ENCODE measurements around the gene EMC10. TPM values are rescaled to one million over a fixed set of nuclear protein-coding genes. Genes with fewer than 3 reads are reported as not detected.
A peak's percentile ranks its signal among the peaks of the same experiment; 100 is the strongest.

EMC10 gene
- total and polyA plus RNA-seq, 2 experiments from 2014 or later = 35.6 to 160 TPM

- H3K9me2 ChIP-seq (replicated peaks; ENCODE audit: insufficient read depth) = no peaks in the 10 kb centered on the region
- no peak overlapping the region for H3K4me2 ChIP-seq
- peaks cover 5% of the 10 kb centered on the region for H4K20me1 ChIP-seq (ENCODE audit: insufficient read depth, poor library complexity, severe bottlenecking)
- H3K9me3 ChIP-seq (ENCODE audit: low read depth) = no peaks in the 10 kb centered on the region
- no peak for TF ChIP-seq EZH2phosphoT487 (IDR thresholded peaks at IDR 0.05; ENCODE audit: low read depth, severe bottlenecking, unreplicated experiment)
- TF ChIP-seq CTCF (IDR thresholded peaks at IDR 0.05; ENCODE audit: poor library complexity) = no peak
- TF ChIP-seq EZH2 (IDR thresholded peaks at IDR 0.05; ENCODE audit: borderline replicate concordance) = no peak
- WGBS (ENCODE audit: low lambda C conversion rate, missing lambda C conversion rate) = 98% methylated on average over 8 of the region's 10 CpGs
- no peak overlapping the region for H3K4me3 ChIP-seq
- H3K4me1 ChIP-seq (ENCODE audit: insufficient read depth) = no peaks in the 10 kb centered on the region
- no peak overlapping the region for H3K27ac ChIP-seq
- H3K36me3 ChIP-seq (replicated peaks; ENCODE audit: insufficient read depth, low read depth) = no peaks in the 10 kb centered on the region
- H3K27me3 ChIP-seq = peaks cover 8% of the 10 kb centered on the region
- no peak overlapping the region for H2AFZ ChIP-seq
- no peak for DNase-seq (ENCODE audit: low spot score)
- no peaks in the 10 kb centered on the region for H3K79me2 ChIP-seq
Measured at GRCh38 chr19:50485284-50485955, 9.1 kb downstream of the EMC10 start.

GRCh38 chr19:50486823-50487515, 10.7 kb downstream of the EMC10 start:
- Histone ChIP-seq H3K4me3 (no peak overlapping the region), H3K4me2 (no peak overlapping the region), H3K36me3 (replicated peaks; ENCODE audit: insufficient read depth, low read depth) (no peaks in the 10 kb centered on the region), H3K9me2 (replicated peaks; ENCODE audit: insufficient read depth) (no peaks in the 10 kb centered on the region), H3K27me3 (peaks cover 16% of the 10 kb centered on the region), H3K27ac (no peak overlapping the region), H3K4me1 (ENCODE audit: insufficient read depth) (no peaks in the 10 kb centered on the region), H2AFZ (no peak overlapping the region), H3K79me2 (no peaks in the 10 kb centered on the region), H3K9me3 (ENCODE audit: low read depth) (no peaks in the 10 kb centered on the region), H4K20me1 (ENCODE audit: insufficient read depth, poor library complexity, severe bottlenecking) (no peaks in the 10 kb centered on the region)
- TF ChIP-seq EZH2phosphoT487 (IDR thresholded peaks at IDR 0.05; ENCODE audit: low read depth, severe bottlenecking, unreplicated experiment) (no peak), CTCF (IDR thresholded peaks at IDR 0.05; ENCODE audit: poor library complexity) (peak; percentile 40), EZH2 (IDR thresholded peaks at IDR 0.05; ENCODE audit: borderline replicate concordance) (no peak)
- no peak for DNase-seq (ENCODE audit: low spot score)
- 82% methylated on average over 18 of the region's 18 CpGs for WGBS (ENCODE audit: low lambda C conversion rate, missing lambda C conversion rate)

- DNase-seq (ENCODE audit: low spot score) = no peak
- H4K20me1 ChIP-seq (ENCODE audit: insufficient read depth, poor library complexity, severe bottlenecking) = no peaks in the 10 kb centered on the region
- H3K4me3 ChIP-seq = no peak overlapping the region
- H3K4me2 ChIP-seq = peak overlapping the region; percentile 54
- WGBS (ENCODE audit: low lambda C conversion rate, missing lambda C conversion rate) = 47% methylated on average over 8 of the region's 13 CpGs
- H3K27me3 ChIP-seq = peaks cover 16% of the 10 kb centered on the region
- H3K9me3 ChIP-seq (ENCODE audit: low read depth) = no peaks in the 10 kb centered on the region
- no peaks in the 10 kb centered on the region for H3K9me2 ChIP-seq (replicated peaks; ENCODE audit: insufficient read depth)
- H3K36me3 ChIP-seq (replicated peaks; ENCODE audit: insufficient read depth, low read depth) = no peaks in the 10 kb centered on the region
- H2AFZ ChIP-seq = no peak overlapping the region
- no peak for TF ChIP-seq EZH2 (IDR thresholded peaks at IDR 0.05; ENCODE audit: borderline replicate concordance)
- no peak for TF ChIP-seq EZH2phosphoT487 (IDR thresholded peaks at IDR 0.05; ENCODE audit: low read depth, severe bottlenecking, unreplicated experiment)
- no peak for TF ChIP-seq CTCF (IDR thresholded peaks at IDR 0.05; ENCODE audit: poor library complexity)
- H3K27ac ChIP-seq = no peak overlapping the region
- no peaks in the 10 kb centered on the region for H3K79me2 ChIP-seq
- no peaks in the 10 kb centered on the region for H3K4me1 ChIP-seq (ENCODE audit: insufficient read depth)
Measured at GRCh38 chr19:50488389-50489194, 12.3 kb downstream of the EMC10 start.
